GM19463 (cell line): ENCODE data around the gene UGT1A8.

ENCODE experiments used
- ATAC-seq: cut with Tn5 transposase; IDR thresholded peaks from one replicate; pipeline ENCODE4 v1.9.1; 2021; ENCODE audit warnings: mild to moderate bottlenecking, moderate library complexity; ENCODE audit not compliant: unreplicated experiment

The UGT1A8 gene

GRCh38 chr2:233796254-233796653 lies 178.8 kb downstream of the UGT1A8 start:
- no peak for ATAC-seq

- ATAC-seq: no peak
Observed at GRCh38 chr2:233798335-233799086, 181.1 kb downstream of the UGT1A8 start.

- ATAC-seq: no peak
Observed at GRCh38 chr2:233799087-233799665, 181.7 kb downstream of the UGT1A8 start.

GRCh38 chr2:233799716-233800115 lies 182.3 kb downstream of the UGT1A8 start:
- no peak for ATAC-seq

GRCh38 chr2:233800208-233800607 lies 182.8 kb downstream of the UGT1A8 start:
- ATAC-seq: no peak

- ATAC-seq: no peak
Observed at GRCh38 chr2:233801357-233802131, 184.1 kb downstream of the UGT1A8 start.

GRCh38 chr2:233802132-233802815 lies 184.8 kb downstream of the UGT1A8 start:
- no peak for ATAC-seq

- ATAC-seq: no peak
Observed at GRCh38 chr2:233803292-233803911, 186.0 kb downstream of the UGT1A8 start.

- no peak for ATAC-seq
Observed at GRCh38 chr2:233803994-233804393, 186.6 kb downstream of the UGT1A8 start.

- no peak for ATAC-seq
Observed at GRCh38 chr2:233807215-233807865, 189.9 kb downstream of the UGT1A8 start.

GRCh38 chr2:233807966-233808935 lies 190.8 kb downstream of the UGT1A8 start:
- ATAC-seq: no peak

GRCh38 chr2:233810385-233810784 lies 193.0 kb downstream of the UGT1A8 start:
- no peak for ATAC-seq

- ATAC-seq: no peak
Observed at GRCh38 chr2:233811087-233811486, 193.7 kb downstream of the UGT1A8 start.

- no peak for ATAC-seq
Observed at GRCh38 chr2:233811732-233812131, 194.3 kb downstream of the UGT1A8 start.

- no peak for ATAC-seq
Observed at GRCh38 chr2:233813236-233814055, 196.0 kb downstream of the UGT1A8 start.

GRCh38 chr2:233814056-233814835 lies 196.8 kb downstream of the UGT1A8 start:
- no peak for ATAC-seq

- no peak for ATAC-seq
Observed at GRCh38 chr2:233815861-233816260, 198.4 kb downstream of the UGT1A8 start.

GRCh38 chr2:233816334-233816733 lies 198.9 kb downstream of the UGT1A8 start:
- no peak for ATAC-seq
